GM12878 (cell line): Measurements from ENCODE around the gene GOLGA6B.
"Not testable (repeated sequence)": the region's sequence is repeated elsewhere in the genome, so short reads cannot be mapped to it uniquely, and the experiment has no call there.

Source experiments
- ATF2 ChIP-seq: IDR thresholded peaks from 2 replicates; pipeline ENCODE4 v1.6.1; 2012; ENCODE audit warnings: low read length, inconsistent platforms
- BRCA1 ChIP-seq: IDR thresholded peaks from 2 replicates; pipeline ENCODE4 v1.6.1; 2011; ENCODE audit warnings: low read depth, low read length, improper control_type of control experiment
- CBX5 ChIP-seq: sonication (generic); IDR thresholded peaks from 2 replicates; pipeline ENCODE4 v1.6.1; 2016; ENCODE audit warnings: low read depth, moderate library complexity, mild to moderate bottlenecking, inconsistent platforms
- CEBPZ ChIP-seq: fragments of 150-350 bp; IDR thresholded peaks from 2 replicates; pipeline ENCODE4 v1.6.1; 2016; ENCODE audit warnings: low read depth, low read length
- CTCF ChIP-seq, 3 experiments: IDR thresholded peaks in 2 of 3; conservative IDR thresholded peaks in 1 of 3; 2 replicates each; pipeline ENCODE4 v1.5.1; 2011; ENCODE audit warnings: low read depth in 3 of 3, low read length in 3 of 3, mild to moderate bottlenecking in 3 of 3, control low read depth in 2 of 3, moderate library complexity in 2 of 3, inconsistent platforms in 1 of 3, mixed read lengths in 1 of 3; ENCODE audit not compliant: control insufficient read depth in 2 of 3, insufficient read depth in 1 of 3; ENCODE audit errors: extremely low read depth in 1 of 3
- E4F1 ChIP-seq: fragments of 450-650 bp; IDR thresholded peaks from 2 replicates; pipeline ENCODE4 v1.6.1; 2018; ENCODE audit warnings: borderline replicate concordance, mild to moderate bottlenecking; ENCODE audit not compliant: partially characterized antibody
- IKZF2 ChIP-seq, 2 experiments: fragments of 450-650 bp; IDR thresholded peaks; 2 replicates each; pipeline ENCODE4 v1.6.1; 2017; ENCODE audit warnings: mild to moderate bottlenecking in 2 of 2, moderate library complexity in 2 of 2
- MAX ChIP-seq: IDR thresholded peaks from 2 replicates; pipeline ENCODE4 v1.6.1; 2012; ENCODE audit warnings: low read depth, low read length, improper control_type of control experiment
- POLR2A ChIP-seq: IDR thresholded peaks from 2 replicates; pipeline ENCODE4 v1.6.1; 2011; ENCODE audit warnings: low read depth, mild to moderate bottlenecking, low read length
- POLR2AphosphoS5 ChIP-seq: IDR thresholded peaks from 2 replicates; pipeline ENCODE4 v1.6.1; 2011; ENCODE audit warnings: mild to moderate bottlenecking, low read length, inconsistent platforms
- RAD21 ChIP-seq: IDR thresholded peaks from 2 replicates; pipeline ENCODE4 v1.6.1; 2011; ENCODE audit warnings: mild to moderate bottlenecking, low read depth, low read length, moderate library complexity; ENCODE audit not compliant: insufficient read depth
- TCF7 ChIP-seq: IDR thresholded peaks from 2 replicates; pipeline ENCODE4 v1.6.1; 2014; ENCODE audit warnings: antibody characterized with exemption, borderline replicate concordance
- USF1 ChIP-seq: IDR thresholded peaks from 2 replicates; pipeline ENCODE4 v1.6.1; 2011; ENCODE audit warnings: borderline replicate concordance, low read depth, mild to moderate bottlenecking, moderate library complexity, mixed read lengths, low read length; ENCODE audit not compliant: insufficient read depth; ENCODE audit errors: extremely low read length

- not testable (repeated sequence) for TF ChIP-seq POLR2A; ATF2; MAX; CBX5; IKZF2 (IDR thresholded peaks at IDR 0.05); CEBPZ; POLR2AphosphoS5; E4F1; BRCA1; RAD21; TCF7; CTCF (IDR thresholded peaks at IDR 0.05 in 2 of 3, conservative IDR thresholded peaks at IDR 0.05 in 1 of 3; ENCODE audit: control insufficient read depth in 2 of 3, extremely low read depth in 1 of 3, insufficient read depth in 1 of 3, low read depth in 3 of 3, low read length in 3 of 3); USF1
Measured at GRCh38 chr15:72656014-72656413, 1.5 kb downstream of the GOLGA6B start.
